Lower leg skin (tissue), 3 donors: ENCODE results near the gene ZNF587B.

Source experiments
- CTCF ChIP-seq, 3 donors: fragments of 450-650 bp; IDR thresholded peaks; one replicate each; pipeline ENCODE4 v1.5.1; 2016; ENCODE audit warnings: antibody characterized with exemption in 3 of 3, mild to moderate bottlenecking in 3 of 3, moderate library complexity in 2 of 3
- POLR2A ChIP-seq, 2 donors: fragments of 450-650 bp; IDR thresholded peaks; one replicate each; pipeline ENCODE4 v1.6.1; 2016 to 2017; ENCODE audit warnings: antibody characterized with exemption in 2 of 2, mild to moderate bottlenecking in 1 of 2, moderate library complexity in 1 of 2

DNA sequence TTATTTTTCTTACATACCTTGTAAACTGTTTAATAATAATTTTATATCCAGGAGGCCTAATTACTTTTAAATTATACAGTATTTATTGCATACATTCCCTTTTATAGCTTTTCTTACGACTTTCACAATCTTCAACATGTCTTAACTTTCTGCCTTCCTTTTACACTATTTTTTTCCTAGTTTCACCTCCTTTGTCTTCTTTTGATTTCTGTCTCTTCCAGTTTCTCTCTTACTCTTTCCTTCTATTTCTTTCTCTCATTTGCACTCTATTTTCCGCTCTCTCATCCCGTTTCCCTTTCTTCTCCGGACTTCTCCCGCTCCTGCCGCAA, 26.9 kb upstream of the ZNF587B start:
- TF ChIP-seq CTCF (IDR thresholded peaks at IDR 0.05) (no peak), POLR2A (IDR thresholded peaks at IDR 0.05) (no peak)
